NT2/D1 (cell line): ENCODE measurements around the gene MYO7B.

Experiments
- DNase-seq: peaks from one replicate; pipeline ENCODE4 v3.0.0-alpha.2; 2011; ENCODE audit warnings: low read depth, low spot score
- H3K27me3 ChIP-seq: 2 replicates; pipeline ENCODE4 v1.6.0; 2011; ENCODE audit warnings: mild to moderate bottlenecking; ENCODE audit not compliant: insufficient read length, insufficient read depth
- H3K36me3 ChIP-seq: 2 replicates; pipeline ENCODE4 v1.6.1; 2011; ENCODE audit warnings: mild to moderate bottlenecking, low read length, mixed read lengths; ENCODE audit not compliant: insufficient read depth, insufficient read length
- H3K4me1 ChIP-seq: 2 replicates; pipeline ENCODE4 v1.5.1; 2011; ENCODE audit not compliant: insufficient read depth, insufficient read length
- H3K4me3 ChIP-seq: 2 replicates; pipeline ENCODE4 v1.5.1; 2011; ENCODE audit warnings: low read depth; ENCODE audit not compliant: insufficient read length
- H3K9ac ChIP-seq: 2 replicates; pipeline ENCODE4 v1.6.0; 2011; ENCODE audit warnings: low read depth; ENCODE audit not compliant: insufficient read length
- H3K9me3 ChIP-seq: 2 replicates; pipeline ENCODE4 v1.5.1; 2011; ENCODE audit warnings: mild to moderate bottlenecking, low read length; ENCODE audit not compliant: insufficient read depth
- SUZ12 ChIP-seq: IDR thresholded peaks from 2 replicates; pipeline ENCODE4 v1.6.1; 2011; ENCODE audit not compliant: insufficient read length, insufficient read depth; ENCODE audit errors: extremely low read depth
- YY1 ChIP-seq: IDR thresholded peaks from 2 replicates; pipeline ENCODE4 v1.6.1; 2011; ENCODE audit not compliant: insufficient read length, insufficient read depth
- ZNF274 ChIP-seq: IDR thresholded peaks from 2 replicates; pipeline ENCODE4 v1.6.1; 2011; ENCODE audit warnings: mild to moderate bottlenecking, low read depth, low read length

The MYO7B gene

GRCh38 chr2:127588241-127588640 lies 52.8 kb downstream of the MYO7B start:
- no peak for DNase-seq
- H3K27me3 ChIP-seq, result no peaks in the 10 kb centered on the region
- no peaks in the 10 kb centered on the region for H3K9me3 ChIP-seq
- no peak overlapping the region for H3K4me3 ChIP-seq
- no peaks in the 10 kb centered on the region for H3K36me3 ChIP-seq
- no peak for TF ChIP-seq SUZ12
- no peak for TF ChIP-seq ZNF274
- TF ChIP-seq YY1, result no peak
- no peak overlapping the region for H3K9ac ChIP-seq
- peaks cover 7% of the 10 kb centered on the region for H3K4me1 ChIP-seq

- Histone ChIP-seq H3K9me3 (no peaks in the 10 kb centered on the region), H3K36me3 (no peaks in the 10 kb centered on the region), H3K4me3 (no peak overlapping the region), H3K4me1 (peaks cover 4% of the 10 kb centered on the region), H3K9ac (no peak overlapping the region), H3K27me3 (no peaks in the 10 kb centered on the region)
- no peak for TF ChIP-seq YY1
- TF ChIP-seq SUZ12, result no peak
- TF ChIP-seq ZNF274, result no peak
- no peak for DNase-seq
Observed at GRCh38 chr2:127589358-127589757, 53.9 kb downstream of the MYO7B start.

GRCh38 chr2:127589841-127590240 lies 54.4 kb downstream of the MYO7B start:
- DNase-seq, result no peak
- Histone ChIP-seq H3K4me3 (no peak overlapping the region), H3K27me3 (no peaks in the 10 kb centered on the region), H3K36me3 (no peaks in the 10 kb centered on the region), H3K9ac (no peak overlapping the region), H3K4me1 (peaks cover 4% of the 10 kb centered on the region), H3K9me3 (no peaks in the 10 kb centered on the region)
- no peak for TF ChIP-seq ZNF274
- TF ChIP-seq SUZ12, result no peak
- no peak for TF ChIP-seq YY1

- H3K27me3 ChIP-seq, result no peaks in the 10 kb centered on the region
- peaks cover 4% of the 10 kb centered on the region for H3K4me1 ChIP-seq
- TF ChIP-seq ZNF274 (no peak), YY1 (no peak), SUZ12 (no peak)
- no peaks in the 10 kb centered on the region for H3K36me3 ChIP-seq
- H3K9ac ChIP-seq, result no peak overlapping the region
- no peak overlapping the region for H3K4me3 ChIP-seq
- H3K9me3 ChIP-seq, result no peaks in the 10 kb centered on the region
- DNase-seq, result no peak
Observed at GRCh38 chr2:127590386-127591190, 55.1 kb downstream of the MYO7B start.

- Histone ChIP-seq H3K4me3 (no peak overlapping the region), H3K9me3 (no peaks in the 10 kb centered on the region), H3K36me3 (no peaks in the 10 kb centered on the region), H3K9ac (no peak overlapping the region), H3K27me3 (no peaks in the 10 kb centered on the region), H3K4me1 (peaks cover 4% of the 10 kb centered on the region)
- DNase-seq, result peak; percentile 82
- TF ChIP-seq ZNF274, result no peak
- TF ChIP-seq SUZ12, result no peak
- no peak for TF ChIP-seq YY1
Observed at GRCh38 chr2:127591221-127591923, 55.9 kb downstream of the MYO7B start.

GRCh38 chr2:127592761-127593227 lies 57.3 kb downstream of the MYO7B start:
- no peak overlapping the region for H3K4me3 ChIP-seq
- H3K9me3 ChIP-seq, result no peaks in the 10 kb centered on the region
- DNase-seq, result no peak
- no peaks in the 10 kb centered on the region for H3K4me1 ChIP-seq
- TF ChIP-seq YY1 (no peak), ZNF274 (no peak), SUZ12 (no peak)
- no peaks in the 10 kb centered on the region for H3K36me3 ChIP-seq
- no peak overlapping the region for H3K9ac ChIP-seq
- no peaks in the 10 kb centered on the region for H3K27me3 ChIP-seq
